Measurements from ENCODE around the gene ITSN2.
"Not testable (repeated sequence)": the region's sequence is repeated elsewhere in the genome, so short reads cannot be mapped to it uniquely, and the experiment has no call there.

Gene ITSN2
- total RNA-seq: 129 to 205 (median 161) reads per million in 18 experiments

GRCh38 chr2:24360050-24360962 is at the start of gene ITSN2:
TSS of gene ITSN2 (minus strand) at chr2:24360536. CDS start at chr2:24328082, 32,454 bp downstream.
- DNase-seq: peak; percentile 85 to 90

- DNase-seq: no peak
Measured at GRCh38 chr2:24409171-24409570, 48.8 kb upstream of the ITSN2 start.

GRCh38 chr2:24408704-24409103 is 48.4 kb upstream of the ITSN2 start:
- DNase-seq: not testable (repeated sequence)

GRCh38 chr2:24404491-24404921 is 44.2 kb upstream of the ITSN2 start:
- DNase-seq: no peak

GRCh38 chr2:24403832-24404212 is 43.5 kb upstream of the ITSN2 start:
- no peak for DNase-seq

GRCh38 chr2:24403168-24403831 is 43.0 kb upstream of the ITSN2 start:
- no peak for DNase-seq

GRCh38 chr2:24402242-24403097 is 42.1 kb upstream of the ITSN2 start:
- DNase-seq: no peak

- DNase-seq: no peak
Measured at GRCh38 chr2:24400207-24400907, 40.0 kb upstream of the ITSN2 start.

- no peak for DNase-seq
Measured at GRCh38 chr2:24399434-24400206, 39.3 kb upstream of the ITSN2 start.

GRCh38 chr2:24394998-24395397 is 34.7 kb upstream of the ITSN2 start:
- no peak for DNase-seq

- no peak for DNase-seq
Measured at GRCh38 chr2:24392542-24393059, 32.3 kb upstream of the ITSN2 start.

GRCh38 chr2:24385366-24385765 is 25.0 kb upstream of the ITSN2 start:
- DNase-seq: no peak

GRCh38 chr2:24382363-24383073 is 22.2 kb upstream of the ITSN2 start:
- DNase-seq: peak; percentile 67 to 69

GRCh38 chr2:24380820-24381219 is 20.5 kb upstream of the ITSN2 start:
- DNase-seq: no peak

GRCh38 chr2:24375349-24376087 is 15.2 kb upstream of the ITSN2 start:
- DNase-seq: no peak

- no peak for DNase-seq
Measured at GRCh38 chr2:24374301-24374700, 14.0 kb upstream of the ITSN2 start.

GRCh38 chr2:24372033-24372432 is 11.7 kb upstream of the ITSN2 start:
- no peak for DNase-seq

GRCh38 chr2:24365826-24366225 is 5.5 kb upstream of the ITSN2 start:
- DNase-seq: no peak

GRCh38 chr2:24365051-24365450 is 4.7 kb upstream of the ITSN2 start:
- DNase-seq: peak; percentile 80 to 88

- peak; percentile 45 to 58 for DNase-seq
Measured at GRCh38 chr2:24363301-24363700, 3.0 kb upstream of the ITSN2 start.
